Measurements from ENCODE around the gene SPEM2.

The SPEM2 gene

DNA sequence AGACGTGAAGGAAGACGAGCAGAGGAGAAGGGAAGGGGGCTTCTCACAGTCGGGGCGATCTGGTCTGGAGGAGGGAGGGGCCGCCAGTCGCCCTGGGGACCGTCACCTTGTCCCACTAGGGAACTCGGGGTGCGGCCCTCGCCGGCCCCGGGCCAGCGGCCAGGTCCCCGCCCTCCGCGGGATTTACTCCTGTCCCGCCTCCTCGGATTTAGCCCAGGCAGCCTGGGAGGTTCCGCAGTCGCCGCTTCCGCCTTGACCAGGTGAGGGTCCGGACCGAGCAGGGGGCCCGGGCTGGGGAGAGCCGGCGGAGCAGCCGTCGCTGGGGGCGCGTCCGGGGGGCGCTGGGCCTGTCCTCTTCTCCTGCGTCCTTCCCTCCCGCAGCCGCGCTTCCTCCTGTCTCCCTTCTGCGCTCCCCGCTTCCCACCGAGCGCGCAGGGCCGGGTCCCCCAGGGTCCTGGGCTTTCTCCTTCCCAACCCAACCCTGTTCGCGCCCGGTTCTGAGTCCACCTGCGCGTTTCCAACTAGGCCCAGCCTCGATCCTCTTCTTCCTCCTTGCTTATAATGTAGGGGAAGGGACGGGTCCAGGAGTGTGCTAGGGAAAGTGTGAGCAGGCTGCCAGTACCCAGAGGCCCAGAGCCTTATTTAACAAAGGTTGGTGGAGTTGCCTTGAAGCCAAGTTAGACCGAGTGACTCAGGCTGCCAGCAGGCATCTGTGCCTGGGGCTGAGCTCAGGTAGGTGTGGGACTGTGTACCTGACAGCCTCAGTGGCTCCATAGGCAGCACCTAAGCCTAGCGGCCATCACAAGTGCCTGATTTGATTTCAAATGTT lies 44.3 kb upstream of the SPEM2 start, which contains the start of gene TNK1:
TNK1 (plus strand) TSS at position 235 of the 829 bp plus-strand sequence. CDS start 1,838 bp downstream, outside the sequence.
- H3K9me3 ChIP-seq (ENCODE audit: insufficient read depth, low read length): peaks cover 9% of the 10 kb centered on the region; the same call in 1 of the 2 replicates
- H4K20me1 ChIP-seq (ENCODE audit: low read depth, low read length): no peaks in the 10 kb centered on the region
- TF ChIP-seq, protein P1, sequence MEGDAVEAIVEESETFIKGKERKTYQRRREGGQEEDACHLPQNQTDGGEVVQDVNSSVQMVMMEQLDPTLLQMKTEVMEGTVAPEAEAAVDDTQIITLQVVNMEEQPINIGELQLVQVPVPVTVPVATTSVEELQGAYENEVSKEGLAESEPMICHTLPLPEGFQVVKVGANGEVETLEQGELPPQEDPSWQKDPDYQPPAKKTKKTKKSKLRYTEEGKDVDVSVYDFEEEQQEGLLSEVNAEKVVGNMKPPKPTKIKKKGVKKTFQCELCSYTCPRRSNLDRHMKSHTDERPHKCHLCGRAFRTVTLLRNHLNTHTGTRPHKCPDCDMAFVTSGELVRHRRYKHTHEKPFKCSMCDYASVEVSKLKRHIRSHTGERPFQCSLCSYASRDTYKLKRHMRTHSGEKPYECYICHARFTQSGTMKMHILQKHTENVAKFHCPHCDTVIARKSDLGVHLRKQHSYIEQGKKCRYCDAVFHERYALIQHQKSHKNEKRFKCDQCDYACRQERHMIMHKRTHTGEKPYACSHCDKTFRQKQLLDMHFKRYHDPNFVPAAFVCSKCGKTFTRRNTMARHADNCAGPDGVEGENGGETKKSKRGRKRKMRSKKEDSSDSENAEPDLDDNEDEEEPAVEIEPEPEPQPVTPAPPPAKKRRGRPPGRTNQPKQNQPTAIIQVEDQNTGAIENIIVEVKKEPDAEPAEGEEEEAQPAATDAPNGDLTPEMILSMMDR (IDR thresholded peaks at IDR 0.05; ENCODE audit: insufficient read depth, low read length, poor library complexity, severe bottlenecking): no peak
- TF ChIP-seq EZH2phosphoT487 (conservative IDR thresholded peaks at IDR 0.05; ENCODE audit: low read length): no peak
- no peaks in the 10 kb centered on the region for H3K36me3 ChIP-seq (ENCODE audit: low read length)
- H3F3A ChIP-seq (ENCODE audit: insufficient read depth): no peaks in the 10 kb centered on the region
- no peak within 1 kb of the TSS for H3K27ac ChIP-seq (ENCODE audit: low read depth, low read length)
- H3K9me2 ChIP-seq (replicated peaks; ENCODE audit: insufficient read depth, low read length): no peaks in the 10 kb centered on the region
- H2AFZ ChIP-seq (ENCODE audit: low read depth, low read length, severe bottlenecking): no peak within 1 kb of the TSS
- no peak within 1 kb of the TSS for H3K4me3 ChIP-seq (ENCODE audit: insufficient read depth, low read length, poor library complexity, severe bottlenecking)
- H3K79me2 ChIP-seq (ENCODE audit: insufficient read depth, low read length): no peaks in the 10 kb centered on the region
- no peak within 1 kb of the TSS for H3K9ac ChIP-seq (ENCODE audit: low read length)
- no peak within 1 kb of the TSS for H3K4me2 ChIP-seq (ENCODE audit: low read depth, low read length, poor library complexity, severe bottlenecking)
- no peaks in the 10 kb centered on the region for H3K27me3 ChIP-seq (ENCODE audit: low read length)

DNA sequence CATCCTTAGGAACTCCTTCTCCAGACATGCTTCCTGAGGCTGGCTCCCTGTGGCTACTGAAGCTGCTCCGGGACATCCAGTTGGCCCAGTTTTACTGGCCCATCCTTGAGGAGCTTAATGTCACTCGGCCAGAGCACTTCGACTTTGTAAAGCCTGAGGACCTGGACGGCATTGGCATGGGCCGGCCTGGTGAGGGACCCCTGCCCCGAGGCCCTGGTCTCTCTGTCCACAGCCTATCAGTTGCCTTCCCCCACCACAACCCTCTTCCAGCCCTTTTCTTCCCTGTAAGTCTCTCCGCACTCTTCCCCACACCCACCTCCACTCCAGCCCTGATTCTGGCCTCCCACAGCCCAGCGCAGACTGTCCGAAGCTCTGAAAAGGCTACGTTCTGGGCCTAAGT lies 42.5 kb upstream of the SPEM2 start:
- no peak overlapping the region for H3K4me3 ChIP-seq (ENCODE audit: insufficient read depth, low read length, poor library complexity, severe bottlenecking)
- peaks cover 9% of the 10 kb centered on the region; the same call in 1 of the 2 replicates for H3K9me3 ChIP-seq (ENCODE audit: insufficient read depth, low read length)
- no peaks in the 10 kb centered on the region for H3K27me3 ChIP-seq (ENCODE audit: low read length)
- H3K4me2 ChIP-seq (ENCODE audit: low read depth, low read length, poor library complexity, severe bottlenecking): no peak overlapping the region
- H3K79me2 ChIP-seq (ENCODE audit: insufficient read depth, low read length): no peaks in the 10 kb centered on the region
- H4K20me1 ChIP-seq (ENCODE audit: low read depth, low read length): no peaks in the 10 kb centered on the region
- H3K9me2 ChIP-seq (replicated peaks; ENCODE audit: insufficient read depth, low read length): no peaks in the 10 kb centered on the region
- H3K9ac ChIP-seq (ENCODE audit: low read length): no peak overlapping the region
- TF ChIP-seq, protein P1 (IDR thresholded peaks at IDR 0.05; ENCODE audit: insufficient read depth, low read length, poor library complexity, severe bottlenecking): no peak
- no peak for TF ChIP-seq EZH2phosphoT487 (conservative IDR thresholded peaks at IDR 0.05; ENCODE audit: low read length)
- no peaks in the 10 kb centered on the region for H3F3A ChIP-seq (ENCODE audit: insufficient read depth)
- H3K36me3 ChIP-seq (ENCODE audit: low read length): no peaks in the 10 kb centered on the region
- H3K27ac ChIP-seq (ENCODE audit: low read depth, low read length): no peak overlapping the region
- no peak overlapping the region for H2AFZ ChIP-seq (ENCODE audit: low read depth, low read length, severe bottlenecking)

DNA sequence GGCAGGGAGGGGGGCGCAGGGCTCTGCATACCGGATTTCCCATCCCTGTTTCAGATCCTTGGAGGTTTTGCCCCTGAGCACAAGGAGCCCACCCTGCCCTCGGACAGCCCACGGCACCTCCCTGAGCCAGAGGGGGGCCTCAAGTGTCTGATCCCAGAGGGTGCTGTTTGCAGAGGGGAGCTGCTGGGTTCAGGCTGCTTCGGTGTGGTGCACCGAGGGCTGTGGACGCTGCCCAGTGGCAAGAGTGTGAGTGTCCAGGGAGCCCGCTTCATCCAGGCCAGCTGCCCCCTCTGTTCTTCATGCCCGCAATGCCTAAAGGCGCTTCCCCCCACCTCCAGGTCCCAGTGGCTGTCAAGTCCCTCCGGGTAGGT lies 42.1 kb upstream of the SPEM2 start:
- H3K9me2 ChIP-seq (replicated peaks; ENCODE audit: insufficient read depth, low read length): no peaks in the 10 kb centered on the region
- H4K20me1 ChIP-seq (ENCODE audit: low read depth, low read length): no peaks in the 10 kb centered on the region
- peak overlapping the region; percentile 79 for H3K4me2 ChIP-seq (ENCODE audit: low read depth, low read length, poor library complexity, severe bottlenecking)
- no peak overlapping the region for H2AFZ ChIP-seq (ENCODE audit: low read depth, low read length, severe bottlenecking)
- no peak overlapping the region for H3K4me3 ChIP-seq (ENCODE audit: insufficient read depth, low read length, poor library complexity, severe bottlenecking)
- no peaks in the 10 kb centered on the region for H3K79me2 ChIP-seq (ENCODE audit: insufficient read depth, low read length)
- H3K27me3 ChIP-seq (ENCODE audit: low read length): no peaks in the 10 kb centered on the region
- no peaks in the 10 kb centered on the region for H3F3A ChIP-seq (ENCODE audit: insufficient read depth)
- no peak overlapping the region for H3K27ac ChIP-seq (ENCODE audit: low read depth, low read length)
- no peak overlapping the region; the same call in 1 of the 2 replicates for H3K9ac ChIP-seq (ENCODE audit: low read length)
- H3K36me3 ChIP-seq (ENCODE audit: low read length): no peaks in the 10 kb centered on the region
- TF ChIP-seq, protein P1 (IDR thresholded peaks at IDR 0.05; ENCODE audit: insufficient read depth, low read length, poor library complexity, severe bottlenecking): no peak
- peaks cover 9% of the 10 kb centered on the region; the same call in 1 of the 2 replicates for H3K9me3 ChIP-seq (ENCODE audit: insufficient read depth, low read length)

All from SU-DHL-6 (cell line).